Esophagus squamous epithelium (tissue), 4 donors: ENCODE measurements around the gene PRRT1B.

Experiments used
- CTCF ChIP-seq, 6 experiments: fragments of 450-650 bp in 4 of 6; fragments of 200-600 bp in 2 of 6; sonication (generic) in 2 of 6; IDR thresholded peaks; one replicate each; pipeline ENCODE4 v1.5.1; 2016 to 2019; ENCODE audit warnings: antibody characterized with exemption in 6 of 6, mild to moderate bottlenecking in 4 of 6, moderate library complexity in 4 of 6
- POLR2A ChIP-seq, 4 donors: fragments of 450-650 bp; IDR thresholded peaks; one replicate each; pipeline ENCODE4 v1.6.1; 2017; ENCODE audit warnings: antibody characterized with exemption in 4 of 4, mild to moderate bottlenecking in 4 of 4, moderate library complexity in 3 of 4

GRCh38 chr9:131582056-131582455 is 36.7 kb downstream of the PRRT1B start:
- TF ChIP-seq CTCF (IDR thresholded peaks at IDR 0.05) (no peak), POLR2A (IDR thresholded peaks at IDR 0.05) (no peak)
